CD14-positive monocyte (primary cell): ENCODE data around the gene DCTN1. TPM values are rescaled to one million over a fixed set of nuclear protein-coding genes. Genes with fewer than 3 reads are reported as not detected.

ENCODE experiments used
- DNase-seq, 3 donors: peaks; one replicate each; pipeline ENCODE4 v3.0.0-alpha.2; 2011 to 2022
- H2AFZ ChIP-seq: 2 replicates; pipeline ENCODE4 v1.6.0; 2012; ENCODE audit warnings: mild to moderate bottlenecking, low read depth, low read length, inconsistent platforms; ENCODE audit not compliant: insufficient read depth, poor library complexity, severe bottlenecking
- H3K27ac ChIP-seq, 2 donors: 1 replicate in 1 of 2; 2 replicates in 1 of 2; pipeline ENCODE4 v1.5.1; 2012 to 2013; ENCODE audit warnings: low read length in 2 of 2, control low read depth in 1 of 2, inconsistent platforms in 1 of 2, low read depth in 1 of 2, mild to moderate bottlenecking in 1 of 2
- H3K27me3 ChIP-seq, 2 donors: one replicate each; pipeline versions ENCODE4 v1.6.0 to v1.6.1; 2011 to 2013; ENCODE audit warnings: low read length in 2 of 2; ENCODE audit not compliant: control insufficient read depth in 2 of 2, insufficient read depth in 2 of 2
- H3K36me3 ChIP-seq, 2 donors: replicated peaks in 1 of 2; 1 replicate in 1 of 2; 2 replicates in 1 of 2; pipeline versions ENCODE4 v1.5.1 to v1.6.1; 2012 to 2013; ENCODE audit warnings: low read length in 2 of 2, control low read depth in 1 of 2, inconsistent platforms in 1 of 2, mild to moderate bottlenecking in 1 of 2; ENCODE audit not compliant: insufficient read depth in 2 of 2, control insufficient read depth in 1 of 2
- H3K4me1 ChIP-seq, 2 donors: 1 replicate in 1 of 2; 2 replicates in 1 of 2; pipeline versions ENCODE4 v1.5.1 to v1.6.1; 2012 to 2013; ENCODE audit warnings: low read length in 2 of 2, control low read depth in 1 of 2, inconsistent platforms in 1 of 2, mild to moderate bottlenecking in 1 of 2, moderate library complexity in 1 of 2; ENCODE audit not compliant: insufficient read depth in 2 of 2, control insufficient read depth in 1 of 2
- H3K4me2 ChIP-seq: replicated peaks from 2 replicates; pipeline ENCODE3; 2012; ENCODE audit warnings: low read length, moderate library complexity, mild to moderate bottlenecking; ENCODE audit not compliant: poor library complexity, severe bottlenecking; ENCODE audit errors: extremely low read depth
- H3K4me3 ChIP-seq, 3 experiments: fragments of 200-600 bp in 1 of 3; sonication (generic) in 1 of 3; replicated peaks in 1 of 3; 1 replicate in 2 of 3; 2 replicates in 1 of 3; pipeline ENCODE4 v1.5.1; 2011 to 2013; ENCODE audit warnings: low read length in 3 of 3, mild to moderate bottlenecking in 3 of 3, control low read depth in 2 of 3, low read depth in 2 of 3, inconsistent platforms in 1 of 3, moderate library complexity in 1 of 3
- H3K79me2 ChIP-seq: 2 replicates; pipeline ENCODE4 v1.6.0; 2012; ENCODE audit warnings: mild to moderate bottlenecking, control low read depth, inconsistent platforms, low read length, moderate library complexity; ENCODE audit not compliant: insufficient read depth
- H3K9ac ChIP-seq: 2 replicates; pipeline ENCODE4 v1.6.0; 2017; ENCODE audit warnings: low read length, mild to moderate bottlenecking; ENCODE audit not compliant: insufficient read depth, poor library complexity, severe bottlenecking
- H3K9me3 ChIP-seq, 2 donors: replicated peaks in 1 of 2; 1 replicate in 1 of 2; 2 replicates in 1 of 2; pipeline versions ENCODE4 v1.5.1 to v1.6.1; 2012 to 2013; ENCODE audit warnings: low read length in 2 of 2, control low read depth in 1 of 2; ENCODE audit not compliant: control insufficient read depth in 1 of 2, insufficient read depth in 1 of 2
- H4K20me1 ChIP-seq: 2 replicates; pipeline ENCODE4 v1.6.0; 2012; ENCODE audit warnings: mild to moderate bottlenecking, low read length, control low read depth, moderate library complexity; ENCODE audit not compliant: insufficient read depth
- H3K27ac Mint-ChIP-seq, 7 donors: one replicate each; pipeline ENCODE4 v1.8.0; 2020; ENCODE audit warnings: mild to moderate bottlenecking in 7 of 7, mixed read lengths in 7 of 7, moderate library complexity in 6 of 7, inconsistent platforms in 2 of 7
- H3K27me3 Mint-ChIP-seq, 3 donors: one replicate each; pipeline ENCODE4 v1.8.0; 2021 to 2022; ENCODE audit warnings: low read depth in 3 of 3, mild to moderate bottlenecking in 3 of 3, mixed read lengths in 3 of 3, moderate library complexity in 3 of 3, inconsistent platforms in 1 of 3
- H3K36me3 Mint-ChIP-seq, 2 donors: one replicate each; pipeline ENCODE4 v1.8.0; 2020; ENCODE audit warnings: mixed read lengths in 2 of 2, inconsistent platforms in 1 of 2, mild to moderate bottlenecking in 1 of 2
- H3K4me1 Mint-ChIP-seq: one replicate; pipeline ENCODE4 v1.8.0; 2020; ENCODE audit warnings: mild to moderate bottlenecking, mixed read lengths
- H3K4me3 Mint-ChIP-seq, 2 donors: one replicate each; pipeline ENCODE4 v1.8.0; 2020; ENCODE audit warnings: mild to moderate bottlenecking in 2 of 2, mixed read lengths in 2 of 2, moderate library complexity in 1 of 2
- H3K9me3 Mint-ChIP-seq, 7 donors: one replicate each; pipeline ENCODE4 v1.8.0; 2020 to 2022; ENCODE audit warnings: mixed read lengths in 7 of 7, mild to moderate bottlenecking in 6 of 7, moderate library complexity in 6 of 7, inconsistent platforms in 2 of 7
- CTCF ChIP-seq: fragments of 200-600 bp; IDR thresholded peaks from one replicate; pipeline ENCODE4 v1.8.0; 2022; ENCODE audit warnings: antibody characterized with exemption, mild to moderate bottlenecking
- intact Hi-C, 2 donors: fragments of 100-400 bp; cut with micrococcal nuclease; formaldehyde crosslinking; loops; one replicate each; pipeline versions ENCODE4 v1.15.0 to v1.15.1; 2023
- polyA plus RNA-seq, 3 donors: library from polyadenylated mRNA; depleted of rRNA in 1 of 3; unstranded in 2 of 3; stranded (reverse) in 1 of 3; fragments of 300-500 nt in 2 of 3; fragments of >200 nt in 1 of 3; fragmentation: Illumina TruSeq in 2 of 3; gene quantifications; 1 replicate in 2 of 3; 2 replicates in 1 of 3; pipeline ENCODE4 v1.2.3, GENCODE V29; 2012 to 2021
- small RNA-seq: library from RNA; depleted of rRNA; stranded (forward); fragments of <200 nt; gene quantifications from one replicate; pipeline ENCODE3, GENCODE V24; 2012; ENCODE audit warnings: low read depth; ENCODE audit not compliant: insufficient read length

Gene DCTN1
- polyA plus RNA-seq, 3 donors: 27.7 to 45.5 (median 45.5) TPM

GRCh38 chr2:74312913-74313312 lies 67.2 kb downstream of the DCTN1 start:
- Histone ChIP-seq H3K36me3 (no peaks in the 10 kb centered on the region), H4K20me1 (no peaks in the 10 kb centered on the region), H2AFZ (no peak overlapping the region), H3K27me3 (no peaks in the 10 kb centered on the region), H3K79me2 (no peaks in the 10 kb centered on the region), H3K4me1 (no peaks in the 10 kb centered on the region), H3K9me3 (no peaks in the 10 kb centered on the region), H3K4me2 (no peak overlapping the region), H3K4me3 (no peak overlapping the region), H3K27ac (no peak overlapping the region), H3K9ac (no peak overlapping the region)
- TF ChIP-seq CTCF: no peak
- Mint-ChIP-seq H3K9me3 (peaks cover 0 to 11% (median 0%) of the 10 kb centered on the region in 7 donors), H3K27ac (no peak overlapping the region), H3K4me1 (peaks cover 2% of the 10 kb centered on the region), H3K4me3 (no peak overlapping the region), H3K36me3 (no peaks in the 10 kb centered on the region), H3K27me3 (no peaks in the 10 kb centered on the region)
- intact Hi-C loops: no loop called here
- no peak for DNase-seq

Small RNAs within 50 kb of the gene (small RNA-seq; reads per million reads assigned to genes)
- gene RNU6-542P (not detected), gene TAF13P2 (not detected)

Other genes starting within 250 kb of the DCTN1 start
- gene BOLA3, start 232.4 kb downstream of the DCTN1 start, polyA plus RNA-seq: 1 to 10 TPM; 3.9 to 8.0 (median 7.7) TPM
- gene MOB1A, start 201.4 kb downstream of the DCTN1 start, polyA plus RNA-seq: 100 to 1,000 TPM in 2 of 3 donors, 10 to 100 TPM in 1; 55.0 to 367 (median 285) TPM
- gene MTHFD2, start 181.7 kb downstream of the DCTN1 start, polyA plus RNA-seq: 10 to 100 TPM; 24.1 to 39.4 (median 38.5) TPM
- gene SLC4A5, start 36.9 kb downstream of the DCTN1 start, polyA plus RNA-seq: 1 to 10 TPM in 1 of 3 donors, under 1 TPM in 1, not detected in 1; 0.10 to 1.1 TPM
- gene C2orf81, start 41.3 kb upstream of the DCTN1 start, polyA plus RNA-seq: 1 to 10 TPM in 2 of 3 donors, under 1 TPM in 1; 0.49 to 1.7 (median 1.2) TPM
- gene WDR54, start 41.4 kb upstream of the DCTN1 start, polyA plus RNA-seq: 10 to 100 TPM in 1 of 3 donors, 1 to 10 TPM in 2; 7.1 to 11.7 (median 7.9) TPM
- under 1 TPM in 1 of 3 donors, not detected in 2; 0.07 TPM for gene RTKN, start 61.6 kb upstream of the DCTN1 start, polyA plus RNA-seq
- gene INO80B, start 74.8 kb upstream of the DCTN1 start, polyA plus RNA-seq: 10 to 100 TPM in 1 of 3 donors, 1 to 10 TPM in 2; 4.8 to 48.7 (median 4.8) TPM
- gene WBP1, start 78.1 kb upstream of the DCTN1 start, polyA plus RNA-seq: 100 to 1,000 TPM in 1 of 3 donors, 10 to 100 TPM in 2; 23.9 to 109 (median 31.0) TPM
- gene MOGS, start 85.1 kb upstream of the DCTN1 start, polyA plus RNA-seq: 10 to 100 TPM; 30.5 to 63.2 (median 36.4) TPM
- 100 to 1,000 TPM in 2 of 3 donors, 10 to 100 TPM in 1; 48.6 to 133 (median 106) TPM for gene MRPL53, start 92.4 kb upstream of the DCTN1 start, polyA plus RNA-seq
- gene CCDC142, start 102.7 kb upstream of the DCTN1 start, polyA plus RNA-seq: 10 to 100 TPM in 1 of 3 donors, 1 to 10 TPM in 2; 2.2 to 15.8 (median 3.7) TPM
- gene TTC31, start 102.8 kb upstream of the DCTN1 start, polyA plus RNA-seq: 10 to 100 TPM; 19.6 to 46.5 (median 21.3) TPM
- gene LBX2, start 119.3 kb upstream of the DCTN1 start, polyA plus RNA-seq: under 1 TPM in 2 of 3 donors, not detected in 1; 0.46 to 0.76 TPM
- 10 to 100 TPM; 18.0 to 30.5 (median 20.5) TPM for gene PCGF1, start 127.4 kb upstream of the DCTN1 start, polyA plus RNA-seq
- not detected for gene TLX2, start 134.1 kb upstream of the DCTN1 start, polyA plus RNA-seq
- gene DQX1, start 145.9 kb upstream of the DCTN1 start, polyA plus RNA-seq: under 1 TPM in 1 of 3 donors, not detected in 2; 0.36 TPM
- gene AUP1, start 149.4 kb upstream of the DCTN1 start, polyA plus RNA-seq: 100 to 1,000 TPM; 130 to 385 (median 149) TPM
- 10 to 100 TPM; 11.3 to 20.5 (median 15.0) TPM for gene HTRA2, start 149.6 kb upstream of the DCTN1 start, polyA plus RNA-seq
- gene LOXL3, start 173.6 kb upstream of the DCTN1 start, polyA plus RNA-seq: 10 to 100 TPM; 18.2 to 35.0 (median 18.5) TPM
- 10 to 100 TPM; 48.0 to 53.6 (median 49.3) TPM for gene DOK1, start 174.4 kb upstream of the DCTN1 start, polyA plus RNA-seq